AG09319 (cell line): ENCODE data around the gene MDM1.

Experiments used
- DNase-seq: peaks from one replicate; pipeline ENCODE4 v3.0.0-alpha.2; 2010; ENCODE audit warnings: low read depth; ENCODE audit errors: extremely low read depth
- TF ChIP-seq, protein P1 (sequence below): IDR thresholded peaks from 2 replicates; pipeline ENCODE4 v1.5.1; 2011; ENCODE audit warnings: low read depth, mild to moderate bottlenecking, inconsistent platforms, low read length, moderate library complexity

The MDM1 gene

DNA sequence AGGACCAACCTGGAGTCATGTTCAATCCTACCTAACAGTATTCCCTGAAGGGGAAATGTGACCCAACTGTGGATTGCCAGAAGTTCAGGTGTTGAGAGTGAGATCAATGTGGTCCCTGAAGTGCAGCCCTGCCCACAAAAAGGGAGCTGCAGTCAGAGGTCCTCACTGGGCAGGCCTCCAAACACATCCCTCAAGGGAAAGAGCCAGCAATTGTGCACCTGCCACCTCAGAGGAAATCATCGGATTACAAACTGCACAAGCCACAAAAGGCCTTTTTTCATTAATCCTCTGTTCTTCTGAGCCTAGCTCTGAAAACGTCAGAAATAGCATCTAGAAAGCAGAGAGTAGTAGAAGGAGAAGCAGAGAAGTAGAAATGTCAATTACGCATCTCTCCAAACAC is 10.8 kb upstream of the MDM1 start:
- TF ChIP-seq, protein P1, sequence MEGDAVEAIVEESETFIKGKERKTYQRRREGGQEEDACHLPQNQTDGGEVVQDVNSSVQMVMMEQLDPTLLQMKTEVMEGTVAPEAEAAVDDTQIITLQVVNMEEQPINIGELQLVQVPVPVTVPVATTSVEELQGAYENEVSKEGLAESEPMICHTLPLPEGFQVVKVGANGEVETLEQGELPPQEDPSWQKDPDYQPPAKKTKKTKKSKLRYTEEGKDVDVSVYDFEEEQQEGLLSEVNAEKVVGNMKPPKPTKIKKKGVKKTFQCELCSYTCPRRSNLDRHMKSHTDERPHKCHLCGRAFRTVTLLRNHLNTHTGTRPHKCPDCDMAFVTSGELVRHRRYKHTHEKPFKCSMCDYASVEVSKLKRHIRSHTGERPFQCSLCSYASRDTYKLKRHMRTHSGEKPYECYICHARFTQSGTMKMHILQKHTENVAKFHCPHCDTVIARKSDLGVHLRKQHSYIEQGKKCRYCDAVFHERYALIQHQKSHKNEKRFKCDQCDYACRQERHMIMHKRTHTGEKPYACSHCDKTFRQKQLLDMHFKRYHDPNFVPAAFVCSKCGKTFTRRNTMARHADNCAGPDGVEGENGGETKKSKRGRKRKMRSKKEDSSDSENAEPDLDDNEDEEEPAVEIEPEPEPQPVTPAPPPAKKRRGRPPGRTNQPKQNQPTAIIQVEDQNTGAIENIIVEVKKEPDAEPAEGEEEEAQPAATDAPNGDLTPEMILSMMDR = no peak
- DNase-seq = no peak

DNA sequence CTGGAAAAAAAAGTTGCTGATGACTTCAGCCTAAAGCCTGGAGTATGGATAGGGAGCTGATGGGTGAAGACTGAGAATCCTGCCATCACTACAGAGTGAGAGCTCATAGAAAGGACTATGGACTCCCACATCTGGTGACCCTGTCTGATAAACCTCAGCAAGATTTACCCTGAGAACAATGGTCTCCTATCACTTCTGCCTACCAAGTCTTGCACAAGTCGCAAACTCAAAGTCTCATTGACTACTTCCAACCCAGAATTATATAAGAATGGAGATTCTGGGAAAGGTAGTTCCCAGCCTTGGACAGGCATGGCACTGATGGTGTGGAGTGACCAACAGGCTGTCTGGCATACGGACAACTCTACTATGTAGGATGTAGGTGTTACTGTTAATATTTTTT is 9.7 kb upstream of the MDM1 start:
- TF ChIP-seq, protein P1 = no peak

DNA sequence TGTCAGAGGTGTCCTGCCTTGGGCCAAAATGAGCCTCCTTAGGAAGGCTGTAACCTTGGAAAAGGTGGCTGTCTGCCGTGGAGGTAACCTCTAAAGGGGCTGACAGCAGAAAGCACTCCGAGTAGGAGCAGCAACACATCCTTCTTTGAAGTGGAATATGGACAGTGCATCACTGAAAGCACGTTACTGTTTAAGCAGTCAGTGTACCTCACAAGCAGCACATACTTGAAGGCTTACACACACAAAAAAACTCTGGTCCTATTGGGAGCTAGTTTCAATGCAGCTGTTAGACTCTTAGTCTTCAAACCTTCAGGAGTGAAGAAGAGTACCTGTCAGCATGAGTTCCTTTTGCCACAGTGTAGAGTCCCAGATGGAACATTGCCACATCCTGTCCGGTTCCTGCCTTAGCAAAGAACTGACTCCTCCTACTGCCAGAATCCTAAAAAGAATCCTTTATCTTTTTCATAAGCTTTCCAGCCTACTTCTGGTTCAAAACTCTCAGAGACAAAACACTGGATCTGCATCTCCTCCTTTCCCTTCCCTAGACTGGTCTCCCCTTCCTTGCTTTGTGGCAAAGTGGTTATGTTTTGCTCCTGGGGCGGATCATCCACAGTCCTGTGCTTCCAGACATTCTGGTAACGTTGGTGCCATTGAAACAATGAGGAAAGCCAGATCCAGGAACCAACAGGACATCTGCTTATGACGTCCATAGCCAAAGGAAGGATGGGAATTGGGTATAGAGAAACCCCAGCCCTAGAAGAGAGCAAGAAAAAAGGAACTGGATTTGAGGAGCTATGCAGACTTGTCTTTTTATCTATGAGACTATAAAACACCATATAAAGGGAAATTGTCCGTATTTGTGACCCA is 8.5 kb upstream of the MDM1 start:
- no peak for DNase-seq
- TF ChIP-seq, protein P1 = no peak

More for the DNA sequence above, 9.7 kb upstream of the MDM1 start:
- no peak for DNase-seq

DNA sequence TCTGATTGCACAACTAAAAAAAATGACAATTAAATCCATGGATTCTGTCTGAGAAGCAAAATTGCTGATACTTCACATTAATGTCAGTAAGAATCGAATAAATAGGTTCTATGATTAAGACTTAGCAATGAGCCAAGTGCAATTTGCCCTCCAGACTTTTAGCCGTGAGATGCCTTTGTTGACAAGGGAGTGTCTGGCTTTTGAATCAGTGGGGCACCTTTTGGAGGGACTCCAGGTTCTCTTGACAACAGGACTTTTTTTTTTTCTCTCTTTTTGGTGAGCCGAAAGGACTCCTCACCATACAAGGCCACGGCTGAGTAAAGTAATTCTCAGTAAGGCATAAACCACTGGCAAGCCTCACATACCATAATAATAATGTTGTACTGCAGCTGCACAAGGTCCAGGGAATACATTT is 4.7 kb upstream of the MDM1 start:
- TF ChIP-seq, protein P1 = no peak
- no peak for DNase-seq

DNA sequence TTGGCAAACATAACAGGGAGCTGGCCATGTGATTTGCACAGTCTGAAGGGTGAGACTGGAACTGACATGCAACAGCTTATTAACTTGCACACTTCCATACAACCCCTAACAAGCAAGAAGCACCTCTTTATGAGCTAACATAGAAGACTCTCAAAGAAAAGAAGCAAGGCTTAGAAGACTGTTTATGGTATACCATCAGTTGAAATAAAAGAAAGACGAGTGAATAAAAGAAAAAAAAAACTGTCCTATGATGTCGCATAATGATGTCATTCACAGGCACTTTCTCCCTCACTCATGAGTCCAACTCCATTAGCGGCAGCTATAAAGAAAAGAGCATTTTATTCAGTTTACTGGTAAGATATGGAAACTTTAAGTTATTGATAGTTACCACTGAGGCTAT is 3.3 kb upstream of the MDM1 start:
- TF ChIP-seq, protein P1 = no peak
- no peak for DNase-seq

DNA sequence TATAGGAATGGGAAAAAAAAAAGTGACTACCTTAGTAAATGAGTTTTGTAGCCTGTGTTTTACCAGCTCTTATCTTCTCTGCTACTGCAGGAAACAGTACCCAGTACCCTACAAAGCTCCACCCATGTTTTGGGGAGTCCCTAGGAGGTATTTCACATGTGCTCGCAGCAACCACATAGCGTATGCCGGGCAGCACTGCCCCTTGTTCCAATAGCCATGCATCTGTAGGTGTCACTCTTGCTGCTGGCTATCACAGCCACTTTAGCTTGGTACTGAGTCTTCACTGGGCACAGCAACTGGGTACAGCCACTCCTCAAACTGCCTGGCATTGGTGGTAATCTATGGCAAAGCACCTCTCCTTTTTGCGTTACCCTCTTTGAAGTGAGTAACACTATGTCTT is 2.0 kb upstream of the MDM1 start:
- DNase-seq = no peak
- TF ChIP-seq, protein P1 = no peak

DNA sequence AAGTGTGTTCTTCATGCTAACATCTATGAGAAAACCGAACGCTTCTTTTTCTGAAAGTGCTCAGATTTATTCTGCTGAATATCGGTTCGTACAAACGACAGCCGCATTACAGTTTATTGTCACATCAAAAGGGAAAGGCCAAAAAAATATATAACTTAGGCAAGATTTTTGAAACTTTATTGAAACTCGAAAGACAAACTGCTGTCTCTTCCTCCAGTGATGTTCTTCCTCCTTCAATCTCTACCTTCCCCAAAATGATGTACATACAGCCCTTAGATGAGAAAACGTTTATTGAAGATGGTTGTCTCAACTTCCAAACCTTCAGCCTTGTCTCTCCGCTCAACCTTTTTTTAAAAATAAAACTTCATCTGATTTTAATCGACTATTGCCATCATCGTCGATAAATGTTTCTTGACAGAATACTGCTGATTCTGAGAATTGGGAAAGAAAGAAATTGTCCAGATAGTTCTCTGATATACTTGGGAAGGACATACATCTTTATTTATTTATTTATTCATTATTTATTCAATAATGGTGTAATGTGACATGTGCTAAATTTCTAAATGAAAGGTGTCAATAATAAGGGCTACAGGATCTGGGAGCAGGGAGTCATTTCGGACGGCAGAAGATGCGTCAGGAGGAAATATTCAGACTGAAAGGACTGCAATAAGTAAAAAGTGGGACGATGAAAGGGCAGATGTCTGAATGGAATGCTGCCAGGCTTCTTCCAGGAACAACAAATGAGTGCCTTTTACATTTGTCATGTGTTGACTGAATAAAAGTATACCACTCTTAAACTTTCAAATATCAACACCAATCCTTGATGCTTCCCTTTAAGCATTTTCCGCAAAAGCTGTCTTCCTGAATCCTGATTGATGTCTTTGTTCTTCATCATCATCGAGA is 817 bp upstream of the MDM1 start:
- DNase-seq = no peak
- TF ChIP-seq, protein P1 = no peak
